ENCODE data around the gene OBSL1.

OBSL1 gene

DNA sequence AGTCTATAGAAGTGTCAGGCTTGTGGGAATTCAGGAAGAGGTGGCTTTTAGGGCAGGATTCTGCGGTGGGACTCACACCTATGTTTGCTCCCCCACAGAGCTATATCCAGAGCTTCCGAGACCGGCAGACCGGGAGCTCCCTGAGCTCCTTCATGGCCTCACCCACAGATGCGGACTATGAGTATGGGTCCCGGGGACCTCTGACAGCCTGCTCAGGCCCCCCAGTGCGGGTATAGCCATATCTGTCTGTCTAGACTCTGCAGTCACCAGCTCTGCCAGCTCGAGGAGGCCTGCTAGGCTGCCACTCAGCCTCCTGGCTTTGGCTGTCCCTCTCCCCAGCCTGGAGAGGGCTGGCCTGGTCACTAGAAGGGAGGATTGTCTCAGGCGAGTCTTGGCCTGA, 21.7 kb downstream of the OBSL1 start:
- TF ChIP-seq, protein P1, sequence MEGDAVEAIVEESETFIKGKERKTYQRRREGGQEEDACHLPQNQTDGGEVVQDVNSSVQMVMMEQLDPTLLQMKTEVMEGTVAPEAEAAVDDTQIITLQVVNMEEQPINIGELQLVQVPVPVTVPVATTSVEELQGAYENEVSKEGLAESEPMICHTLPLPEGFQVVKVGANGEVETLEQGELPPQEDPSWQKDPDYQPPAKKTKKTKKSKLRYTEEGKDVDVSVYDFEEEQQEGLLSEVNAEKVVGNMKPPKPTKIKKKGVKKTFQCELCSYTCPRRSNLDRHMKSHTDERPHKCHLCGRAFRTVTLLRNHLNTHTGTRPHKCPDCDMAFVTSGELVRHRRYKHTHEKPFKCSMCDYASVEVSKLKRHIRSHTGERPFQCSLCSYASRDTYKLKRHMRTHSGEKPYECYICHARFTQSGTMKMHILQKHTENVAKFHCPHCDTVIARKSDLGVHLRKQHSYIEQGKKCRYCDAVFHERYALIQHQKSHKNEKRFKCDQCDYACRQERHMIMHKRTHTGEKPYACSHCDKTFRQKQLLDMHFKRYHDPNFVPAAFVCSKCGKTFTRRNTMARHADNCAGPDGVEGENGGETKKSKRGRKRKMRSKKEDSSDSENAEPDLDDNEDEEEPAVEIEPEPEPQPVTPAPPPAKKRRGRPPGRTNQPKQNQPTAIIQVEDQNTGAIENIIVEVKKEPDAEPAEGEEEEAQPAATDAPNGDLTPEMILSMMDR (IDR thresholded peaks at IDR 0.05; ENCODE audit: insufficient read depth, low read length, poor library complexity, severe bottlenecking): no peak
- no peaks in the 10 kb centered on the region for H3K36me3 ChIP-seq (ENCODE audit: control insufficient read depth, insufficient read depth, low read length)
- peaks cover 2% of the 10 kb centered on the region for H3K27me3 ChIP-seq (replicated peaks; ENCODE audit: control insufficient read depth, insufficient read depth, low read length)
- H3K4me3 ChIP-seq (replicated peaks; ENCODE audit: low read depth, low read length): no peak overlapping the region
- DNase-seq (ENCODE audit: extremely low read depth, insufficient read length): no peak

DNA sequence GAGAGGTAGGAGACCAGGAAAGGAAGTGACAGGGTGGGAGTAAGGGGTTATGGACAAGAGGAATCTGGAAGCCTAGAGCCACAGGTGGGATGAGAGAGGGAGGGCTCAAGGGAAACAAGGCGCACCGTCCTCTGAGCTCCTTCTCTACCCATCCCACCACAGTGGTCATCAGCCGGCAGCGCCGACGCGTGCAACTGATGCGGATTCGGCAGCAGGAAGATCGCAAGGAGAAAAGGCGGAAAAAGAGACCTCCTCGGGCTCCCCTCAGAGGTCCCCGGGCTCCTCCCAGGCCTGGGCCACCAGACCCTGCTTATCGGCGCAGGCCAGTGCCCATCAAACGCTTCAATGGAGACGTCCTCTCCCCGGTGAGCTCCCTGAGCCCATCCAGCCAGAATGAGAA, 22.3 kb downstream of the OBSL1 start:
- DNase-seq (ENCODE audit: extremely low read depth, insufficient read length): no peak
- H3K27me3 ChIP-seq (replicated peaks; ENCODE audit: control insufficient read depth, insufficient read depth, low read length): peaks cover 2% of the 10 kb centered on the region
- TF ChIP-seq, protein P1 (IDR thresholded peaks at IDR 0.05; ENCODE audit: insufficient read depth, low read length, poor library complexity, severe bottlenecking): no peak
- no peaks in the 10 kb centered on the region for H3K36me3 ChIP-seq (ENCODE audit: control insufficient read depth, insufficient read depth, low read length)
- H3K4me3 ChIP-seq (replicated peaks; ENCODE audit: low read depth, low read length): no peak overlapping the region

DNA sequence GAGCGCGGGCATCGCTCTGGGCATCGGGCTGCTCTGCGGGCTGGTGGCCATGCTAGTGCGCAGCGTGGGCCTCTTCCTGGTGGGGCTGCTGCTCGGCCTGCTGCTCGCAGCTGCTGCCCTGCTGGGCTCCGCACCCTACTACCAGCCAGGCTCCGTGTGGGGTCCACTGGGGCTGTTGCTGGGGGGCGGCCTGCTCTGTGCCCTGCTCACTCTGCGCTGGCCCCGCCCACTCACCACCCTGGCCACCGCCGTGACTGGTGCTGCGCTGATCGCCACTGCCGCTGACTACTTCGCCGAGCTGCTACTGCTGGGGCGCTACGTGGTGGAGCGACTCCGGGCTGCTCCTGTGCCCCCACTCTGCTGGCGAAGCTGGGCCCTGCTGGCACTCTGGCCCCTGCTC, 23.7 kb downstream of the OBSL1 start:
- Histone ChIP-seq H3K36me3 (ENCODE audit: control insufficient read depth, insufficient read depth, low read length) (no peaks in the 10 kb centered on the region), H3K27me3 (replicated peaks; ENCODE audit: control insufficient read depth, insufficient read depth, low read length) (peaks cover 2% of the 10 kb centered on the region)
- TF ChIP-seq, protein P1 (IDR thresholded peaks at IDR 0.05; ENCODE audit: insufficient read depth, low read length, poor library complexity, severe bottlenecking): no peak

DNA sequence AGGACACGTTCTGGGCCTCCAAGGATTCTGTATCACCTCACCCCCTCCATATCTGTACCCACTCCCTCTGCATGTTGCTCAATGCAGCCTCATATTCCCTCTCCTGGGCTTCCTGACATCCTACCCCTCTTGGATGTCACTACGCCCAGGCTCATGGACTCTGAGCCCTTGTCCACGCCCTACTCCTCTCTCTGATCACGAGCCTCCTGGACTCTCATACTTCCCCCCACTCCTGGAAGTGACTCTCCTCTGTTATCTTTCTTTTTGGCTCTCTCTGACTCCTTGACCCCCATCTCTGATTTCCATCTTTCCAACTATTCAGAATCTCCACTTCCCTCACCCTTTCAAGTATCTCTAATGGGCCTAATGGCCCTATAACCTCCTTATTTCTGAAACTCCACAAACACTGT, 25.4 kb downstream of the OBSL1 start:
- DNase-seq (ENCODE audit: extremely low read depth, insufficient read length): no peak
- Histone ChIP-seq H3K4me3 (replicated peaks; ENCODE audit: low read depth, low read length) (no peak overlapping the region), H3K27me3 (replicated peaks; ENCODE audit: control insufficient read depth, insufficient read depth, low read length) (no peaks in the 10 kb centered on the region), H3K36me3 (ENCODE audit: control insufficient read depth, insufficient read depth, low read length) (peaks cover 5% of the 10 kb centered on the region)
- TF ChIP-seq, protein P1 (IDR thresholded peaks at IDR 0.05; ENCODE audit: insufficient read depth, low read length, poor library complexity, severe bottlenecking): no peak

More for the DNA sequence above, 23.7 kb downstream of the OBSL1 start:
- DNase-seq (ENCODE audit: extremely low read depth, insufficient read length): no peak
- H3K4me3 ChIP-seq (replicated peaks; ENCODE audit: low read depth, low read length): no peak overlapping the region

DNA sequence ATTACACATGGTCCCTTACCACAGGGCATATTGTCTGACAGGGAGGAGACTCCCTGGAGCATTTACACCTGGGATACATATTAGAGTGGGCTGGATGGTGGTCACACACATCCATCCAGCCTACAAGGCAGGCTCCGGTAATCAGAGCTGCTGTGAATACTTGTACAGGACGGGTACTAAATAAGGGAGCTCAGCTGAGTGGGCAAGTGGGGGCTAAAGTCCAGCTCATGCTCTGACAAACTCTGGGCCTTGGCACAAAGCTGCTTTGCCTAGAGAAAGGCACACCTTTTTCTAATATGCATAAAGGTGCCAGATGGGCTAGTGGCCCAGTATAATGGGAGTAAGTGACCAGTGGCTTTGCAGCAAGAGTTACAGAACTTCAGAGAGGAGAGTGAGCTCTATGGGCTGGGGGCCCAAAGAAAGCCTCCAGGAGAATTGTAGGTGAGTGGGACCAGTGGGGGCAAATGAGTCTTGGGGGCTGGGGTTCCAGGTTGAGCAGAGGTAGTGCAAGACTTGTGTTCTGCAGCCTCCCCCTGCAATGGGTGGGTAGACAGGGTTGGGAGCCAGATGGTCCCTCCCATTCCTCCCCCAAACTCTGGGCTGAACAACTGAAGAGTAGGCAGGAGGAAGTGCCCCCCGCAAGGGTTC, 25.9 kb downstream of the OBSL1 start:
- Histone ChIP-seq H3K27me3 (replicated peaks; ENCODE audit: control insufficient read depth, insufficient read depth, low read length) (no peaks in the 10 kb centered on the region), H3K4me3 (replicated peaks; ENCODE audit: low read depth, low read length) (no peak overlapping the region)
- TF ChIP-seq, protein P1 (IDR thresholded peaks at IDR 0.05; ENCODE audit: insufficient read depth, low read length, poor library complexity, severe bottlenecking): no peak

DNA sequence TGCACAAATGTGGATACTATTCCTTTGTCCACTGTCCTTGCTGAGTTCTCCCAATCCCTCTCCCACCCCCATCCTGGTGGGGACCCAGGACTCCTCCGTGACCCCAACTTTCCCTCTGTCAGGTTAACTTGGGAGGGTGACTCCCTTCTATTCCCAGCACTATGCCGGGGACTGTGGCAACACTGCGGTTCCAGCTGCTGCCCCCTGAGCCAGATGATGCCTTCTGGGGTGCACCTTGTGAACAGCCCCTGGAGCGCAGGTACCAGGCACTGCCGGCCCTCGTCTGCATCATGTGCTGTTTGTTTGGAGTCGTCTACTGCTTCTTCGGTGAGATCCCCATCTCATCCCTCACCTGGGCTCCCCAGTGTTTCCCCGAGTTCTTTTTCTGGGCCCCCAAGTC, 26.8 kb downstream of the OBSL1 start:
- Histone ChIP-seq H3K4me3 (replicated peaks; ENCODE audit: low read depth, low read length) (peak overlapping the region; percentile 81), H3K27me3 (replicated peaks; ENCODE audit: control insufficient read depth, insufficient read depth, low read length) (no peaks in the 10 kb centered on the region), H3K36me3 (ENCODE audit: control insufficient read depth, insufficient read depth, low read length) (peaks cover 15% of the 10 kb centered on the region)
- TF ChIP-seq, protein P1 (IDR thresholded peaks at IDR 0.05; ENCODE audit: insufficient read depth, low read length, poor library complexity, severe bottlenecking): no peak
- no peak for DNase-seq (ENCODE audit: extremely low read depth, insufficient read length)

More for the DNA sequence above, 25.9 kb downstream of the OBSL1 start:
- DNase-seq (ENCODE audit: extremely low read depth, insufficient read length): no peak
- peaks cover 10% of the 10 kb centered on the region for H3K36me3 ChIP-seq (ENCODE audit: control insufficient read depth, insufficient read depth, low read length)

Measured in GM06990 (cell line).